Superior temporal gyrus (tissue), 1 donor: ENCODE results near the gene ATRN.

Source experiments
- DNase-seq: peaks from one replicate; pipeline ENCODE4 v3.0.0-alpha.2; 2016; ENCODE audit errors: extremely low spot score

ATRN gene

DNA sequence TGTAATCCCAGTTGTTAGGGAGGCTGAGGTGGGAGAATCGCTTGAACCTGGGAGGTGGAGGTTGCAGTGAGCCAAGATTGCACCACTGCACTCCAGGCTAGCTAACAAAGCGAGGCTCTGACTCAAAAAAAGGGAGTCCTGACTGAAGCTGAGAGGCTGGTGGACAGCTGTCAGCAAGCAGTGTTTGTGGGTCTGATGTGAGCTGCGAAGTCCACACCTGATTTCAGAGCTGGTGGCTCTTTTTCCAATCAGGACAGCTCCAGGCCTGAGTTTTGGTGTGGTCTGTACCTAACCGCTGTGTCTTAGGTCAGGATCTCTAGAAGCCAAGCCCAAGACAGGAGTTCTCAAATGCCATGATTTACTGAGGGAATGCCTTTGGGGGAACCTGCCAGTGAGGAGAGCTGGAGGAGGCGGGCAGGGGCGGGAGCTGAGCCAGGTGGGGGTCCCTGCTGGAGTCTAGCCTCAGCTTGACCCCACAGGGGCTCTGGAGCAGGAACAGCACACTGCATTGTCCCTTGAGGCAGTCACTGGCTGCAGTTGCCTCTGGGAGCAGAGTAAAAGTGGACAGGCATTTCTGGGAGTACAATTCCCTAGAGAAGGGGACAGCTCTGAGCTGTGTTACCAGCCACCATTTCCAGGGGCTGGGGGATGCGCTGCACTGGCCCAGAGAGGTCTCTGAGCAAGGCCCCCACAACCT is 187.3 kb downstream of the ATRN start:
- no peak for DNase-seq

DNA sequence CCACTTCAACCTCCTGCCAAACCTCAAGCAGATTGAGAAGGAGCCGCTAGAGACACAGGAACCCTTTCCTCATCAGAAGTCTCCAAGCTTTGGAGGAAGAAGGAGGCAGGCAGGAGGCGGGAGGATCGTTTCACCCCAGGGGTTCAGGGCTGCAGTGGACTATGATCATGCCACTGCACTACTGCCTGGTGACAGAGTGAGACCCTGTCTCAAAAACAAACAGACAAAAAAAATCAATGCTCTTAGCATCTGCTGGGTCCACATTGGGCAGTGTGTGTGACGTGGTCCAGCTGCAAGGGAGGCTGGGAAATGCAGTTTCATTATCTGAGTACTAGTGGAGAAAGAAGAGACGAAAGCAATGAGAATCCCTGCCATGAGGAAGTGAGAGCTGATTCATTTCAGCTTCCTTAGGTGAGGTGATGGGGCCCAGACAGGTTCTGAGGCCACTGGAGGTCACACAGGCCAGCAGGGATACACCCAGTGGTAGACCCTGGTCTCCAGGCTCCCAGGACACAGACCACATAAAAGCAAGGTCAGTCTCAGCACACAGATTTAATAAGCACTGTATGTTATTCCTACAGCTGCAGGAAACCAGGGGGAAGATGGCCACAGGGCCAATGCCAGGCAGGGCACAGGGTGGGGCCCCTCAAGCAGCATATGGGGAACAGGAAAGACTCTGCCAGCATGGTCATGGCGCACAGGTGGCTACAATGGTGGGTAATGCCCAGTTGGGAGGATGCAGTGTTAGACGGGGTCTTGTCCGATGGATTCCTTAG is 188.1 kb downstream of the ATRN start:
- no peak for DNase-seq

DNA sequence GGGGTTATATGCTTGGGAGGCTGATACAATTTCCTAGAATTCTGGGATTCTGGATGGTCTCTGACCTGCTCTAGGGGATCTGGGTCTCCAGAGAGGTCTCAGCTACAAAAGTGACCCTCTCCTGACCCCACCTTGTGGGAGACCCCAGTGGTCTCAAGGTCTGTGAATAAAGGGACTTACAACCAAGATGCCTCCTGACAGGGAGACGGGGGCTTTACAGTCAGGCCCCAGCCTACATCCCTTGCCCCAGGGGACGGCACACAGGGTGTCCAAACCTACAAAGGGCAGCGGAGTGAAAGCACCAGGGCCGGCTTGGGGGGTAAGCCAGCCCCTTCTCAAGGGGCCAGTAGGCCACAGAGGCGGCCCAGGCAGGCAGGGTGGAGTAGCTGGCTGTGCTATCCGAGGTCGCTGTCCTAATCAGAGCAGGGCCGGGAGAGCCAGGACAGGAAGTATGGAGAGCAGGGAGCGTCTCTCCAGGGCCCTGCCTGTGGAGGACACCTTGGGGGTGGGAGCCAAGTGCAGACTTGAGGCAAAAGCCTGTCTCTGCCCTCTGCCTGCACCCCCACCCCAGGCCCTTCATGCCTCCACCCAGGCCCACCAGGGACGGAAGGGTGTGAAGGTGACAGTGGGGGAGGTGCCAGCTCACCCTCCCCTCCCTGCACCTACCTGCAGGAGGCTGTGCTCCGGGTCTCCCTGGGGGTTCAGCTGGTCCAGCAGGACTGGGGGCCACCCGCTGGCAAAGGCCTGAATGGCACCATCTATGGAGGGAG is 188.9 kb downstream of the ATRN start:
- DNase-seq, result no peak

DNA sequence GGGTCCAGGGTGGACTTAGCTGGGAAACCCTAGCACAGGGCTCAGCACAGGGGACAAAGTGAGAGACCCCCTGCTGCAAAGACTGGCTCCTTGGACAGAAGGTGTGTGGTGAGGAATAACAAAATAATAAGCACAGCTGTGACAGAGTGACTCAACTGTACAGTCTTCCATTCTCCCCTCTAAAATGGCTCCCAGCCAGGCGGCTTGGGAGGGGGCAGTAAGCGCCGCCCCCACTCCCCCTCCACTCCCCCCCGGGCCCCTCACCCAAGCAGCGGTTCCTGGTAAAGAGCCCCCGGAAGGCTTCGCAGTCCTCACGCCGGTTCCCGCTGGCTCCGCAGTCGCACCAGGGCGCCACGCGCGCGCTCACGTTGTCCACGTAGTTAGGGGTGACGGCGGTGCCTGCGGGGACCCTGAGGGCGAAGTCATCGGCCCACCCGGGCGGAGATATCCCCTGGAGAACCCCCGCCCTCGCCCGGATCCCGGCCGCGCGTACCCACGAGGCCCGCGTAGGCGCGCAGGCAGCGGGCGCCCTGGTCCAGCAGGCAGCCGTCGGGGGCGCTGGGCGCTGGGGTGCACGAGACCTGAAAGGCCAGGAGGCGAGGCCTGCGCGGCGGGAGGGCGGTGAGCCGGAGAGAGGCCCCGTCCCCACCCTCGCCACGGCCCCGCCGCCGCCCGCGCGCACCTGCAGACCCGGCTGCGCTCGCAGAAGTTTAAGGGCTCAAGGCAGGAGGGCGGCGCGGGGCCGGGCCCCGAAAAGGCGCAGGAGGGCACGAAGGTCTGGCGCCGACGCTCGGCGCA is 189.6 kb downstream of the ATRN start:
- no peak for DNase-seq

DNA sequence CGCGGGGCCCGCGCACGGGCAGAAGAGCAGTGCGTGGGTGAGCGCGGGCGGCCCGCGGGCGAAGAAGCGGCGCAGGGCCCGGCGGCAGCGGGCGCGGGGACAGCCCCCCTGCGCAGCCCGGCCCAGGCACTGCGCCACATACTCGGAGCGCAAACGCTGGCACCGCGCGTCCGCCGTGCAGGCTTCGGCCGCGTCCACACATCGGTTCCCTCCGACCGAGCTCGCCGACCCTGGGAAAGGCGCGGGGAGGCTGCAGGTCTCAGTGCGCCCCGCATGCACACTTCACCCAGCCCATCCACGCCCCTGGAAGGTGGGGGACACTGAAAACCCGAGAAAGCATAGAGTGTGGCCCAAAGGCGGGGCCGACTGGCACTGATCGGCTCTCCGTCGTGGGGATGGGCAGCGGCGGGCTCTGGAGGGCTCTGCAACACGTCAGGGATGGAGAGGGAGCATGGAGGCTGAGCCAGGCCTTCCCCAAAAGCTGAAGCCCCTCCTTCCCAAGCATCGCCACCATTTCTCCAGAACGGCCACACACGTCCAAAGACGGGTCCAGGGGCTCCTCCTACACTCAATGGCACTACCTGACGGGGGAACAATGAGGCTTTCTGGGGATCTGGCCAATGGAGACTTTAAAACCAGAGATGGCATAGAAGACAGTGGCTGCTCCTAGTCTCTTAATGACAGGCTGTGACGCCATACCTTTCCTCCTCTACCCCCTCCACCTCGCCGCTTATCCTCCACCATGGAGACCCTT is 190.4 kb downstream of the ATRN start:
- DNase-seq, result no peak

DNA sequence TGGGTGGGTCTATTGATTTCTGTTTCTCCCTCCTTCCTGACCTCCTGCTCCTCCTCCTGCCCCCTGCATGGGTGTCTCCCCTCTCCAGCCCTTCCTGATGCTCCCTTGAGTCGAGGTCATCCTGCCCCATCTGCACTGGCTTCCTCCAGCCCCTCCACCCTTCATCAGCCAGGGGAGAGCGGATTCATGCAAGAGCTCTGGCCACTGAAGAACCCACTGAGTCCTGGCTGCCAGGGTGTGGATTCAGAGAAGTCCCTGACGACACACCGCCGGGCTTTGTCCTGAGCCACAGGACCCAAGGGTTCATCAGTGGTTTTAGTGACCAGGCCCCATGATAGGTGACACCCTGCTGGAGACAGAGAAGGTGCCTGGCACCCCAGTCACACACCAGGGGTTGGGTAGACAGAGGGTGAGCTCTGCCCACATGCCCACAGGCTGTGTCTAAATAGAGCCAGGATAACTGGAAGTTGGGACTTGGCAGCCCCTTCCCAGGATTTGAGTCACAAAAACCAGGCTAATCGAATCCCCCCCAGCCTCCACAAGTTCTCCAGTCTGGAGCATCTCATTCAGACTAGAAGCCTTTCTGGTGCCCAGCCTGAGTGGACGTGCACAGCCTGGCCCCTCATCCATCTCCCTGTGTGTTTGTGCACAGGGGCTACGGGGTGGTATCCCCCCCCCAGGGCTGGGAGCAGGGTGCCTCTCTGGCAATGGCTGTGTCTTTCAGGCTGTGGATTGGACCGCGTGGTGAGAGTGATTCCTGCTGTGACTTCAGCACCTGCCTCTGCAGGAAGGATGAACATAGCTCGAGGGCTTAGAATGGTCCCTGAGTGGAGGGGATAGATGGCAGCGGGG is 191.2 kb downstream of the ATRN start:
- DNase-seq, result no peak

DNA sequence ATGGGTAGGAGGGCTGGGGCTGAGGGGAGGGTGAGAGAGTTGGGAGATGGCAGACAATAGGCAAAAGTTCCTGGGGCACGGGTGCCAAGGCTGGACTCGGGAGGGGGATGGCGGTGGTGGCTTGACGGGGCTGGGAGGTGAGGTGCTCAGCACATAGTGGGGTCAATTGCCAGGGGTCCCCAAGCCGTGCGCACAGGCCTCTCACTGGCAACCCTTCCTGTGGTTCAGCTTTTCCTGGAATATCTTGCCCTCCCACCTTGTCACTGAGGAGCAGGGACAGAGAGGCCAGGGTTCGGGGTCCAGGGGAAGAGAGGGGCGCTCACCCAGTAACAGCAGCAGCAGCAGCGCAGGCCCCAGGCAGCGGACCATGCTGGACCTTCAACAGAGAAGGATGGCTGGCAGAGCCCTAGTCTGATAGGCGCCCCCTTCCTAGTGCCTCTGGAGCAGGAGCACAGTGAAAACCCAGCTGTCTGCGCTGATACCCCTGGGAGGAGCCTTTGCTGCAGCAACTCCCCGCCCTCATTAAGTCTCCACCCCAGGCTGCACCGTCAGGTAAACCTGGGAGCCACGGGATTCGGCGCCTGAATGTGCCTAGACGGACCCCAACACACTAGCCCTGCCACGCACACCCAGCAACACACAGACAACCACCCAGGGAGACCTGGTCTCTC is 192.3 kb downstream of the ATRN start, which contains the start of gene GFRA4:
GFRA4 (minus strand) TSS at position 369 of the 671 bp plus-strand sequence; CDS start at position 369, 0 bp downstream.
- DNase-seq, result no peak

DNA sequence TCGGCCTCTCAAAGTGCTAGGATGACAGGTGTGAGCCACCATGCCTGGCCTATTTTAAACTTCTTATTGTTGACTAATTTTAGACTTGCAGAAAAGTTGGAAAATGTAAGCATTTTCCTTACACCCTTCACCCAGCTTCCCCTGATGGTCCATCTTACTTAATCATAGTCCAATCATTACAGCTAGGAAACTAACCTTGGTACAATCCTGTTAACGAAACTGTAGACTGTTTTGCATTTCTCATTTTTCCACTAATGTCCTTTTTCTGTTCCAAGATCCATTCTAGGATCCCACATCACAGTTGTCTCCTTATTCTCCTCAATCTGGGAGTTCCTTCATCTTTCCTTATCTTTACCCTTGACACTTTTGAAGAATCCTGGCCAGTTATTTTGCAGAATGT is 193.0 kb downstream of the ATRN start:
- DNase-seq, result no peak

DNA sequence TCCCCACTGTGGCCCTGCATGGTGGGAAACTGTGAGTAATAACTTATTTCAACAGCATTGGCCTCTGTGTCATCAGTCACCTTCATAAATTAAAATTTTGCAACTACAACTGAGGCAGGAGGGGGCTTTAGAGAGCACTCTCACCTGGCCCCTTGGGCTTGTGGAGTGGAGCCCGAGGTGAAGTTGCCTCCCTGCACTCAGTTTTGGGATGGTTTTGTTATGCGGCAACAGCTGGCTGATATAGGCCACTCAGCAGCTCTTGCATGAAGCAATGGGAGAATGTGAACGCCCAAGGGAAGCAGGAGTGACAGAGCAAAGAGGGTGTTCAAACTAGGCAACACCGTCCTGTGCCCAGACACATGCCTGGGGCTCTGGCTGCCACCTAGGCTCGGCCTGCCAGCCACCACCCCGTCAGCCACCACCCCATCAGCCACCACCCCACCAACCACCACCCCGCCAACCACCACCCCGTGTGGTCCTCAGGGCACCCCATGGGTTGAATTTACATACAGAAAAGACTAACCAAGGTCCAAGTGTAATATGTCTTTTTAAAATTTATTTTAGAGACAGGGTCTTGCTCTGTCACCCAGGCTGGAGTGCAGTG is 196.7 kb downstream of the ATRN start:
- DNase-seq, result no peak

DNA sequence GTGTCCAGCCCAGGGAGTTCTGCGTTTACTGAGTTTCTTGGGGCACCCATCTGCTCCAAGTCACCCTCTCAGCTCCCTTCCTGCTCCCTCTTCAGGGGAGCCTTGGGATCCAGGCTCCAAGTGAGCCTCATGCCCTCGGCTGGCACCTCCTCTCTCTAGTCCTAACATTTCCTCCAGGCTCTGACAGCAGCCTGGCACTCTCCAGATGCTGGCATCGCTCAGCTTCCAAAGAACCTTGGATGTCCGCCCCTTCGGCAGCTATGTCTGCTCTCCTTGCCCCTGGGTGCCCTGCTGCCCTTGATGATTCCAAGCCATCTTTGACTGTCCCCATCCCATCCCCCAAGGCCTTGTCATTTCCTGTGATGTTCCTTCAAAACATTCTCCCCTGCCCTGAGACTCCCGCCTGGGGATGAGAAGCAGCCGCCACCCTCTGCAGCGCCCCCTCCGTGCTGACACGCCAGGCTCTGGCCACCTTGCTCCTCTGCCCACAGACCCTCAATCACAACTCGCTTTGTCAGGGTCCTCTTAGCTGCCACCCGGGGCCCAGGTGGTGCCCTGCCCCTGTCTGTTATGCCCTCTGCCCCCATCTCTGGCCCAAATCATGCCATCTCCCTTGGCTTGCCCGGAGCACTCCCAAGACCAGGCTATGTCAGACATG is 199.0 kb downstream of the ATRN start:
- no peak for DNase-seq

DNA sequence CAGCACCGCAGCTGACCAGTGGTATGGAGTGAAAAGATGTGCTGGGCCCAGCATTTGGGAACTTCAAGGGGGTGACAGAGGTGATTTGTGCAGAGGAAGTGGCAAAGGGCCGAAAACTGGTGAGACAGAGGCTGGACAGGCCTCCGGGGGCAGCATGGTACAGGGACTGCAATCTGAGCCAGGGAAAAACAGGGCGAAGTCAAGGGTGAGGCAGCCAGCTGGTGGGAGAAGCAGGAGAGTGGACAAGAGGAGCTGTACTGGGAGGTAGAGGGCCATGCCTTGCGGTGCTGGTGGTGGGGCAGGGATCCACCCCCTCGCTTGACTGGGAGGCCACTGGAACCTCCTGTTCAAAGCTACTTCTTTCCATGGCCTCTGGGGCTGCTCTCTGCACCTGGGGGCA is 199.7 kb downstream of the ATRN start:
- no peak for DNase-seq

DNA sequence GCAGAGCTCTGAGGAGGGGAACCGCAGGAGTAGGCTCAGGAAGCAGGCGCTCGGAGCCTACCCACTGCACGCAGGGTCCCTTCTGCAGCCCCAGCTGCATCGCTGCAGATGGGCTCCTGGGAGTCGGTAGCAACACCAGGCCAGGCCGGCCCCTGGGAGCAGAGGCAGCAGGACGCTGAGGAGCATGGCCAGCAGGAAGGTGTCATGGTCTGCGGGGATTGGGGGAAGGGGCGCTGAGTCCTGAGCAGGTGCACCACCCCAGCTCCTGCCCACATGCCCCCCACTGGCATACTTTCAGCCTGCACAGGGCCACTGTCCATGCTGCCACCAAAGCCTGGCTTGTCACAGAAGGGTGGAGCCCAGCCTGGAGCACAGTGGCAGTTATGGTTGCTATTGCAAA is 200.1 kb downstream of the ATRN start:
- no peak for DNase-seq

DNA sequence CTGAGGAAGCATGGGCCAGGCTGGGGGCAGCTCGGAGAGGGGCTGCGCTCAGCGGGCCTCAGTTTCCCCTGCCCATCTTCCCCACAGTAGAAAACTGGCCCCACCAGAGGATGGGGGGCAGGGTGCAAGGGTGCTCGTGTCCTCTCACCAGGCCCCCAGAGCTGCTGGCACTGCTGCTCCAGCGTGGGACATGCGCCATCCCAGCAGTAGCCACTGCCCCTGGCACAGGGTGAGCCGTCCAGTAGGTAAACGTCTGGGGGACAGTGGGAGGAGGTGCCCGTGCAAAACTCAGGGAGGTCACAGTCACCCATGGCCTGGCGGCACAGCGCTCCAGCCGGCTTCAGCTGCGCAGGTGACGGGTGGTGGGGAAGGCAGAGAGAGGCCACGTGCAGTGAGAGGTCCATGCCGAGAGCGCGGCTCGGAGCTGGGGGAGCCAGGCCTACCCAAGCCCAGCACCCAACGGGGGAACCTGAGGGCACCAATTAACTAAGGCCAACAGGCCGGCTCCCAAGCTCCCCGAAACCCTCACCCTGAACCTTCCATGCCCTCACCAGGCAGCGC is 201.2 kb downstream of the ATRN start:
- no peak for DNase-seq

DNA sequence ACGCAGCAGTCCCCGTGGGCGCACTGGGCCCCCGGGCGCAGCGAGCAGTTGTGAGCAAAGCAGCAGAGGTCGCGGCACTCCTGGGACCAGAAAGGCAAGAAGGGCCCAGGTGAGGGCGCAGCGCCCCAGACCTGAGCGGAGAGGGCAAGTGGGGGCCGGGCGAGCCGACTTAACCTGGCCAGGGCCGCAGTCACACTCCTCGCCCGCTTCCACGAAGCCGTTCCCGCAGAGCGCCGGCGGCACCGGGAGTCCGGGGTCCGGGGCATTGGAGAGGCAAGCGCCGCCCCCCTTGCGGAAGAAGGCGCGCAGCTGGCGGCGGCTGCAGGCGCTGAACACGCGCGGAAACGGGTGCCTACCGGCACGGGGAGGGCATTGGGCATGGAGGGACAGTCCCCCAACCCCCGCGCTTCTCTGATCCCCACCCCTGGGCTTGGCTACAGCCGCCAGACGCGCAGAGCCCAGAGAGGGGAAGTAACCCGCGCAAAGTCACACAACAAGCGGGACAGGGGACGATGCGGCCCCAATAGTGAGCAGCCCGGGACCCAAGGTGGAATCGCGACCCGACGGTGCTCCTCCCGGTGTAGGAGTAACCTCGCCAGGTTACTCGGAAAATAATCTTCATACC is 201.8 kb downstream of the ATRN start:
- DNase-seq, result no peak

DNA sequence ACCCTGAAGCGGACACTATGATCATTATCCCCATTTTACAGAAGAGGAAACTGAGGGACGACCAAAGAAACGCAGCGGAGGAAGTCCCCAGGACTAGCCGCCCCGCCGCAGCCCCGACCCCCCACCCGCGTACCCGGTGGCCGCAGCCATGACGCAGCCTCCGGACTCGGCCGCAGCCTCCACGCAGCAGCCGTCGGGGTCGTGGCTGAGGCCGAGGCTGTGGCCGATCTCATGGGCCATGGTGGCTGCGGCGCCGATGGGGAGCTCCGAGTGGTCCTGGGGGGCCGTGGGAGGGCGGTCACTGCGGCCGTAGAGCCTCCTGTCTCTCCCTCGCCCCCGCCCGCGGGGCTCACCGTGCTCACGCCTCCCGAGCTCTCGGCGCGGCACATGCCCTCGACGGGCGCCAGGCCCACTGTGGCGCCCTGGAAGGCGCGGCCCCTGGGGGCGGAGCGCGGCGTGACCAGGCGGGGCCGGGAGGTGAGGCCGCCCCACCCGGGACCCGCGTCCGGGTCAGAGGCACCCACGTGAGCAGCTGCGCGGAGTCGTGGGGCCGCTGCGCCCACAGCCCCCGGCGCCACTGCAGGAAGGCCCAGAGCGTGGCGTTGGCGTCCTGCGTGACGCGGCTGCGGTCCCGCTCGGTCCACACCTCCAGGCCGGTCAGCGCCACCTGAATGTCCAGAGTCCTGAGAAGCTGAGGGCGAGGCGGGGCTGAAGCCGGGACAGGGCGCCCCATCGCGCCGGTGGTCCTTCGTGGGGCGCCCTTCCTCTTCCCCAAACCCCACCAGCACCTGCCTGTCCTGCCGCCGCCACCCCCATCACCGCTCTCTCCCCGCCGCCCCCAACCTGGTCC is 202.6 kb downstream of the ATRN start:
- no peak for DNase-seq

DNA sequence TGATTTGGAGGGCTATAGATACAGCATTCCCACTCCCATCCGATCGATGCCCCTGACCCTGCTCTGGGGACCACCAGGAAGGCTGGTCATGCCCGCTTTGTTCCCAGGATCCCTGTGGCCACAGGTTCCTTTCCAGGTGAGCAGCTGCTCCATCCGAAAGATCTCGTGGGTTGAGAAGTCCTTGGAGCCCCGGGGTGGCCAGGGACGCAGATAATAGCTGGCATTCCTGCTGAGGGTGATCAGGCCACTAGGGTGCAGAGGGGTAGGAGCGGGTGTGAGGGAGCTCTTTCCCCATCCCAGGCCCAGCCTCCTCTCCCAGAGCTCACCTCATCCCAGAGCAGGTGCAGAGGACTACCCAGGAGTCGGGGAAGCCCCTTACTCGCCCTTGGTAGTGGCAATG is 203.6 kb downstream of the ATRN start:
- DNase-seq, result no peak
